ENCODE results near the gene REELD1.

The REELD1 gene

DNA sequence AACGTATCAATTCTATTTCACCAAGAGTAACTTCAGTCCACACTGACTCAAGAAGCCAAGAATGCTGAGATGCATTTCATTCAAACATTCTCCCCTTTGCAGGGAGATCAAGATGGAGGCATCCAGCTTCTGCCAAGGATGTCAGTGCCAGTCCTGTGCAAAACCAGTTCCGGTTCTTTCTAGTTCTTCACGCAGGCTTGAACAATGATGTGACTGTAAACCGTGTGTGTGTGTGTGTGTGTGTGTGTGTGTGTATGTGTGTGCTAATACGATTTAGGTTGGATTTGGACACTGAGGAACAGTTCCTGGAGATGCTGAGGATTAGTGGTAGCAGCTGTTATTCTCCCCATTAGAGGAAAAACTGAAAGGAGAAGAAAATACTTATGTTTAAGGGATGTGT, at the start of gene REELD1:
REELD1 (plus strand) TSS at position 301 of the 400 bp plus-strand sequence. CDS start 2,415 bp downstream, outside the sequence.
- Histone ChIP-seq H3K27me3 (ENCODE audit: insufficient read depth, insufficient read length) (no peaks in the 10 kb centered on the region), H3K36me3 (ENCODE audit: insufficient read depth, insufficient read length, low read length) (no peaks in the 10 kb centered on the region), H3K9ac (ENCODE audit: insufficient read length, low read depth) (no peak within 1 kb of the TSS), H3K4me1 (ENCODE audit: insufficient read depth, insufficient read length) (no peaks in the 10 kb centered on the region), H3K4me3 (ENCODE audit: insufficient read length, low read depth) (no peak within 1 kb of the TSS), H3K9me3 (ENCODE audit: insufficient read depth, low read length) (no peaks in the 10 kb centered on the region)
- DNase-seq (ENCODE audit: low read depth, low spot score): no peak
- no peak for TF ChIP-seq SUZ12 (IDR thresholded peaks at IDR 0.05; ENCODE audit: extremely low read depth, insufficient read depth, insufficient read length)
- no peak for TF ChIP-seq ZNF274 (IDR thresholded peaks at IDR 0.05; ENCODE audit: low read depth, low read length)
- no peak for TF ChIP-seq YY1 (IDR thresholded peaks at IDR 0.05; ENCODE audit: insufficient read depth, insufficient read length)

DNA sequence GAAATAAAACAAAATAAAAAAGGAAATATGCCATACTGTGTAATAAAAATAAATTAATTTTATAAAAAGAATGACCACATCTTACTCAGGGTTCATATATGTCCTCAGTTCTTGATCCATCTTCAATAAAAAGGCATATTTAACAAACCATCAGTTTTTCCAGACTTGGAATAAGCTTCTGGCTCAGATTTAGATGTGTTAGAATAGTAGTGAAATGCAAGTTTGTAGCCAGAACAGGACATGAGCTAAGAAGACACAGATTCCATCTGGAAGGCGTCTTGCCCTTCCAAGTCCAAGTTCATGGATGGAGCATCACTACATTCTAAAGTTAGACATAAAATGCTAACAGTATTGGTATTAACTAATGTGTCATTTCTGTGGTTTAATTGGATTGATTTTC, 49.1 kb upstream of the REELD1 start:
- no peak for DNase-seq (ENCODE audit: low read depth, low spot score)
- H3K36me3 ChIP-seq (ENCODE audit: insufficient read depth, insufficient read length, low read length): no peaks in the 10 kb centered on the region
- H3K4me1 ChIP-seq (ENCODE audit: insufficient read depth, insufficient read length): no peaks in the 10 kb centered on the region
- no peaks in the 10 kb centered on the region for H3K9me3 ChIP-seq (ENCODE audit: insufficient read depth, low read length)
- no peak overlapping the region for H3K4me3 ChIP-seq (ENCODE audit: insufficient read length, low read depth)
- H3K27me3 ChIP-seq (ENCODE audit: insufficient read depth, insufficient read length): no peaks in the 10 kb centered on the region
- no peak overlapping the region for H3K9ac ChIP-seq (ENCODE audit: insufficient read length, low read depth)
- TF ChIP-seq SUZ12 (IDR thresholded peaks at IDR 0.05; ENCODE audit: extremely low read depth, insufficient read depth, insufficient read length): no peak
- no peak for TF ChIP-seq ZNF274 (IDR thresholded peaks at IDR 0.05; ENCODE audit: low read depth, low read length)
- no peak for TF ChIP-seq YY1 (IDR thresholded peaks at IDR 0.05; ENCODE audit: insufficient read depth, insufficient read length)

DNA sequence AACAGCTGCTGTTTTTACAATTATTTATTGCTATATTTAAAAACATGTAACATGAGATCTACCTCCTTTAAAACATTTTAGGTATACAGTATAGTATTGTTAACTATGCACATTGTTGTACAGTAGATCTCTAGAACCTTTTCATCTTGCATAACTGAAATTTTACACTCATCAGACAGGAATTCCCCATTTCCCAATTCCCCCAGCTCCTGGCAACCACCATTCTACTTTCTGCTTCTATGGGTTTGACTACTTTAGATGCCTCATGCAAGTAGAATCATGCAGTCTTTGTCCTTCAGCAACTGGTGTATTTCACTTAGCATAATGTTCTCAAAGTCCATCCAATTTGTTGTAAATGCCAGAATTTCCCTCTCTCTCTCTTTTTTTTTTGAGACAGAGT, 48.5 kb upstream of the REELD1 start:
- Histone ChIP-seq H3K36me3 (ENCODE audit: insufficient read depth, insufficient read length, low read length) (no peaks in the 10 kb centered on the region), H3K9me3 (ENCODE audit: insufficient read depth, low read length) (no peaks in the 10 kb centered on the region), H3K9ac (ENCODE audit: insufficient read length, low read depth) (no peak overlapping the region), H3K4me1 (ENCODE audit: insufficient read depth, insufficient read length) (no peaks in the 10 kb centered on the region), H3K27me3 (ENCODE audit: insufficient read depth, insufficient read length) (no peaks in the 10 kb centered on the region), H3K4me3 (ENCODE audit: insufficient read length, low read depth) (no peak overlapping the region)
- no peak for DNase-seq (ENCODE audit: low read depth, low spot score)
- TF ChIP-seq YY1 (IDR thresholded peaks at IDR 0.05; ENCODE audit: insufficient read depth, insufficient read length) (no peak), ZNF274 (IDR thresholded peaks at IDR 0.05; ENCODE audit: low read depth, low read length) (no peak), SUZ12 (IDR thresholded peaks at IDR 0.05; ENCODE audit: extremely low read depth, insufficient read depth, insufficient read length) (no peak)

DNA sequence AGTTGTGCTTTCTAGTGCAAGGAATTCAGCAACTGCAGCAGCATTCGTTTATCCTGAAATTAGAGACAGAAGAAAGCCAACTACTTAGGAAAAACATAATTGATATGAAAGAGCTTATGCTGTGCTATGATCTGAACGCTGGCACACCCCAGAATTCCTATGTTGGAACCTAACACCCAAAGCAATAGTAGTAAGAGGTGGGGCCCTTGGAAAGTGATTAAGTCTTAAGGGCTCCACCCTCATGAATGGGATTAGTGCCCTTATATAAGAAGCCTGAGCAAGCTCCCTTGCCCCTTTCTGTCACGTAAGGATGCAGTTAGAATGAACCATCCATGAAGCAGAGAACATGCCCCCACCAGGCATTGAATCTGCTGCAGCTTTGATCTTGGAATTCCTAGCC, 44.2 kb upstream of the REELD1 start:
- TF ChIP-seq ZNF274 (IDR thresholded peaks at IDR 0.05; ENCODE audit: low read depth, low read length) (no peak), SUZ12 (IDR thresholded peaks at IDR 0.05; ENCODE audit: extremely low read depth, insufficient read depth, insufficient read length) (no peak)
- H3K36me3 ChIP-seq (ENCODE audit: insufficient read depth, insufficient read length, low read length): no peaks in the 10 kb centered on the region
- H3K27me3 ChIP-seq (ENCODE audit: insufficient read depth, insufficient read length): no peaks in the 10 kb centered on the region
- H3K9ac ChIP-seq (ENCODE audit: insufficient read length, low read depth): no peak overlapping the region
- no peaks in the 10 kb centered on the region for H3K4me1 ChIP-seq (ENCODE audit: insufficient read depth, insufficient read length)
- no peak overlapping the region for H3K4me3 ChIP-seq (ENCODE audit: insufficient read length, low read depth)
- no peak for DNase-seq (ENCODE audit: low read depth, low spot score)
- H3K9me3 ChIP-seq (ENCODE audit: insufficient read depth, low read length): no peaks in the 10 kb centered on the region

- peak within 1 kb of the TSS; percentile 72 for H3K4me3 ChIP-seq (ENCODE audit: insufficient read length, low read depth)
- peaks cover 26% of the 10 kb centered on the region for H3K36me3 ChIP-seq (ENCODE audit: insufficient read depth, insufficient read length, low read length)
- no peaks in the 10 kb centered on the region for H3K27me3 ChIP-seq (ENCODE audit: insufficient read depth, insufficient read length)
- H3K9me3 ChIP-seq (ENCODE audit: insufficient read depth, low read length): no peaks in the 10 kb centered on the region
- TF ChIP-seq YY1 (IDR thresholded peaks at IDR 0.05; ENCODE audit: insufficient read depth, insufficient read length) (no peak), SUZ12 (IDR thresholded peaks at IDR 0.05; ENCODE audit: extremely low read depth, insufficient read depth, insufficient read length) (no peak), ZNF274 (IDR thresholded peaks at IDR 0.05; ENCODE audit: low read depth, low read length) (no peak)
- H3K4me1 ChIP-seq (ENCODE audit: insufficient read depth, insufficient read length): no peaks in the 10 kb centered on the region
- DNase-seq (ENCODE audit: low read depth, low spot score): peak; percentile 47
- peak within 1 kb of the TSS; percentile 88 for H3K9ac ChIP-seq (ENCODE audit: insufficient read length, low read depth)
These were observed 38.5 kb upstream of the REELD1 start, which contains the start of gene LSM6 for GRCh38 chr4:146175541-146176453. Gene LSM6 (plus strand): TSS chr4:146175718. CDS start chr4:146182922, 7,204 bp downstream.

- no peaks in the 10 kb centered on the region for H3K4me1 ChIP-seq (ENCODE audit: insufficient read depth, insufficient read length)
- no peaks in the 10 kb centered on the region for H3K9me3 ChIP-seq (ENCODE audit: insufficient read depth, low read length)
- no peaks in the 10 kb centered on the region for H3K27me3 ChIP-seq (ENCODE audit: insufficient read depth, insufficient read length)
- H3K9ac ChIP-seq (ENCODE audit: insufficient read length, low read depth): peak overlapping the region; percentile 17
- no peak overlapping the region for H3K4me3 ChIP-seq (ENCODE audit: insufficient read length, low read depth)
- H3K36me3 ChIP-seq (ENCODE audit: insufficient read depth, insufficient read length, low read length): peaks cover 26% of the 10 kb centered on the region
- DNase-seq (ENCODE audit: low read depth, low spot score): no peak
- TF ChIP-seq YY1 (IDR thresholded peaks at IDR 0.05; ENCODE audit: insufficient read depth, insufficient read length) (no peak), ZNF274 (IDR thresholded peaks at IDR 0.05; ENCODE audit: low read depth, low read length) (no peak), SUZ12 (IDR thresholded peaks at IDR 0.05; ENCODE audit: extremely low read depth, insufficient read depth, insufficient read length) (no peak)
These were observed 37.4 kb upstream of the REELD1 start for GRCh38 chr4:146176891-146177290.

GRCh38 chr4:146178126-146178525, 36.2 kb upstream of the REELD1 start:
- TF ChIP-seq YY1 (IDR thresholded peaks at IDR 0.05; ENCODE audit: insufficient read depth, insufficient read length): no peak

More at GRCh38 chr4:146178126-146178525, 36.2 kb upstream of the REELD1 start:
- Histone ChIP-seq H3K9ac (ENCODE audit: insufficient read length, low read depth) (no peak overlapping the region), H3K9me3 (ENCODE audit: insufficient read depth, low read length) (no peaks in the 10 kb centered on the region), H3K36me3 (ENCODE audit: insufficient read depth, insufficient read length, low read length) (peaks cover 27% of the 10 kb centered on the region), H3K4me1 (ENCODE audit: insufficient read depth, insufficient read length) (no peaks in the 10 kb centered on the region), H3K27me3 (ENCODE audit: insufficient read depth, insufficient read length) (no peaks in the 10 kb centered on the region), H3K4me3 (ENCODE audit: insufficient read length, low read depth) (no peak overlapping the region)
- no peak for DNase-seq (ENCODE audit: low read depth, low spot score)

Data from NT2/D1 (cell line).